ENCODE data around the gene DAB1.

DNA sequence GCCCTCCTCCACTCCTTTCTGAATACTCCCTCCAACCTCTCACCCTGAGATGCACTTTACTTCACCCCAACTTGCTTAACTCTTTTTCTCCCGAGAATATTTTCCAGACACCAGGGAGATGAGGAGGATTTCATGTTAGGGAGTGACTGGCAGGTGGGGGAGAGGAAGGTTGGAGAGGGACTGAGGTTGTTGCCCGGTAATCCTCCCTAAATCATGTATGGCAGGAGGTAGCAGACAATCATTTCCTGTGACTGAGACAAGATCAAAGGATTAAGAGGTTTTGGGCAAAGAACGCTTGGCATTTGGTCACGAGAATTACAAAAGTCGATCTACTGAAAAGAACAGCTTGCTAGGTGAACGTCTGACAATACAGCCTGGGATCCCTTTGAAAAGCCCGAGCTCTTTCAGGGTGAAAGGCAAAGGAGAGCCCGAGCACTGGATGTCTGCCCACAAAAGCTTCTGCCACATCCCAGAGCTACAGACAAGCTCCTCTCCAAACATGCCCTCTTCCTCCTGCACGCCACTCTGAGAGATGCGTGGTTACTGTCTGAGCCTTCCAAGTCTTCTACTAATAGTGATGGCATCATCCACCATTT is 154.1 kb downstream of the DAB1 start:
- TF ChIP-seq, protein P1, sequence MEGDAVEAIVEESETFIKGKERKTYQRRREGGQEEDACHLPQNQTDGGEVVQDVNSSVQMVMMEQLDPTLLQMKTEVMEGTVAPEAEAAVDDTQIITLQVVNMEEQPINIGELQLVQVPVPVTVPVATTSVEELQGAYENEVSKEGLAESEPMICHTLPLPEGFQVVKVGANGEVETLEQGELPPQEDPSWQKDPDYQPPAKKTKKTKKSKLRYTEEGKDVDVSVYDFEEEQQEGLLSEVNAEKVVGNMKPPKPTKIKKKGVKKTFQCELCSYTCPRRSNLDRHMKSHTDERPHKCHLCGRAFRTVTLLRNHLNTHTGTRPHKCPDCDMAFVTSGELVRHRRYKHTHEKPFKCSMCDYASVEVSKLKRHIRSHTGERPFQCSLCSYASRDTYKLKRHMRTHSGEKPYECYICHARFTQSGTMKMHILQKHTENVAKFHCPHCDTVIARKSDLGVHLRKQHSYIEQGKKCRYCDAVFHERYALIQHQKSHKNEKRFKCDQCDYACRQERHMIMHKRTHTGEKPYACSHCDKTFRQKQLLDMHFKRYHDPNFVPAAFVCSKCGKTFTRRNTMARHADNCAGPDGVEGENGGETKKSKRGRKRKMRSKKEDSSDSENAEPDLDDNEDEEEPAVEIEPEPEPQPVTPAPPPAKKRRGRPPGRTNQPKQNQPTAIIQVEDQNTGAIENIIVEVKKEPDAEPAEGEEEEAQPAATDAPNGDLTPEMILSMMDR (IDR thresholded peaks at IDR 0.05; ENCODE audit: low read length): no peak
- no peak for TF ChIP-seq EZH2 (IDR thresholded peaks at IDR 0.05; ENCODE audit: borderline replicate concordance, low read length)

All from OCI-LY1 (cell line).